SK-N-SH (cell line): ENCODE measurements around the gene ADCK1.
"Not testable (repeated sequence)": the region's sequence is repeated elsewhere in the genome, so short reads cannot be mapped to it uniquely, and the experiment has no call there.

Experiments used
- CTCF ChIP-seq: fragments of 200-600 bp; sonication (generic); IDR thresholded peaks from 2 replicates; pipeline ENCODE4 v1.6.1; 2017; ENCODE audit warnings: antibody characterized with exemption, mild to moderate bottlenecking, moderate library complexity
- EZH2phosphoT487 ChIP-seq: fragments of 200-600 bp; sonication (generic); IDR thresholded peaks from 2 replicates; pipeline ENCODE4 v1.6.1; 2017; ENCODE audit warnings: low read depth, mixed run types, mild to moderate bottlenecking, antibody characterized with exemption, moderate library complexity, borderline replicate concordance
- PBX3 ChIP-seq: IDR thresholded peaks from 2 replicates; pipeline ENCODE4; 2012
- POLR2AphosphoS5 ChIP-seq: IDR thresholded peaks from 2 replicates; pipeline ENCODE4 v1.6.1; 2012; ENCODE audit warnings: low read depth, low read length
- REST ChIP-seq: IDR thresholded peaks from 2 replicates; pipeline ENCODE4 v1.6.1; 2012; ENCODE audit warnings: mild to moderate bottlenecking, low read depth, low read length, moderate library complexity
- TCF12 ChIP-seq: IDR thresholded peaks from 2 replicates; pipeline ENCODE4 v1.4.0; 2012
- USF2 ChIP-seq: fragments of 150-350 bp; IDR thresholded peaks from 2 replicates; pipeline ENCODE4 v1.6.1; 2017; ENCODE audit warnings: antibody characterized with exemption, low read length, low read depth, borderline replicate concordance

- TF ChIP-seq POLR2AphosphoS5, TCF12, CTCF, EZH2phosphoT487, USF2, PBX3, REST: not testable (repeated sequence)
These were observed 12.8 kb downstream of the ADCK1 start for GRCh38 chr14:77812682-77813081.
